Transverse colon (tissue), 4 donors: ENCODE data around the gene WFS1. TPM values are rescaled to one million over a fixed set of nuclear protein-coding genes. Genes with fewer than 3 reads are reported as not detected.

ENCODE experiments used
- DNase-seq: peaks from one replicate; pipeline ENCODE4 v3.0.0-alpha.2; 2019
- H3K27ac ChIP-seq, 4 donors: fragments of 200-600 bp; sonication (generic); 2 replicates each; pipeline ENCODE4 v1.5.1; 2016 to 2018; ENCODE audit warnings: inconsistent platforms in 4 of 4
- H3K27me3 ChIP-seq: fragments of 200-600 bp; sonication (generic); 2 replicates; pipeline ENCODE4 v1.5.1; 2017; ENCODE audit warnings: inconsistent platforms
- H3K36me3 ChIP-seq, 4 donors: fragments of 200-600 bp; sonication (generic); 2 replicates each; pipeline ENCODE4 v1.5.1; 2017 to 2019; ENCODE audit warnings: inconsistent platforms in 4 of 4
- H3K4me1 ChIP-seq, 4 donors: fragments of 200-600 bp; sonication (generic); 2 replicates each; pipeline ENCODE4 v1.5.1; 2017 to 2020; ENCODE audit warnings: inconsistent platforms in 4 of 4
- H3K4me3 ChIP-seq, 4 donors: fragments of 200-600 bp; sonication (generic); 1 replicate in 1 of 4; 2 replicates in 3 of 4; pipeline versions ENCODE4 v1.5.1 to v1.6.1; 2017 to 2019; ENCODE audit warnings: inconsistent platforms in 4 of 4
- H3K9me3 ChIP-seq, 2 donors: fragments of 200-600 bp; sonication (generic); 2 replicates each; pipeline ENCODE4 v1.5.1; 2017 to 2019; ENCODE audit warnings: inconsistent platforms in 2 of 2
- EP300 ChIP-seq: sonication (generic); formaldehyde crosslinking; IDR thresholded peaks from one replicate; pipeline ENCODE4 v1.6.1; 2017; ENCODE audit warnings: antibody characterized with exemption, low read depth
- POLR2A ChIP-seq: fragments of 450-650 bp; IDR thresholded peaks from one replicate; pipeline ENCODE4 v1.6.1; 2016; ENCODE audit warnings: antibody characterized with exemption, mild to moderate bottlenecking, moderate library complexity
- POLR2AphosphoS5 ChIP-seq, 3 donors: sonication (generic); formaldehyde crosslinking; IDR thresholded peaks; one replicate each; pipeline ENCODE4 v1.6.1; 2016; ENCODE audit warnings: antibody characterized with exemption in 3 of 3
- WGBS, 2 donors: methylation state at CpG; one replicate each; pipeline ENCODE4 v1.1.5; 2018; ENCODE audit warnings: low coverage in 1 of 2; 5-methylcytosine and 5-hydroxymethylcytosine counted together
- in situ Hi-C, 4 donors: fragments of 200-750 bp; cut with MboI; loops; one replicate each; pipeline versions ENCODE4 v1.15.0 to v1.15.1; 2017; ENCODE audit warnings: low sequenced_read_pairs in 3 of 4, low pct_ligation_motif_present in 1 of 4, low pct_unique_long_range_greater_than_20kb in 1 of 4
- intact Hi-C: fragments of 100-400 bp; cut with DNase I; formaldehyde crosslinking; loops from one replicate; pipeline ENCODE4 v1.15.1; 2023; ENCODE audit warnings: low total_unique reads
- total RNA-seq, 4 donors: library from RNA; depleted of rRNA; stranded (reverse); fragments of >200 nt; gene quantifications; one replicate each; pipeline ENCODE4 v1.1.0, GENCODE V29; 2016
- TF ChIP-seq, protein P1 (sequence below), 5 experiments: fragments of 200-600 bp in 3 of 5; fragments of 450-650 bp in 2 of 5; sonication (generic) in 3 of 5; IDR thresholded peaks; 1 replicate in 2 of 5; 2 replicates in 3 of 5; pipeline ENCODE4 v1.5.1; 2016 to 2017; ENCODE audit warnings: antibody characterized with exemption in 5 of 5, inconsistent platforms in 3 of 5, mild to moderate bottlenecking in 2 of 5, moderate library complexity in 1 of 5

WFS1 gene
- total RNA-seq, 4 donors from 2014 or later: 11.5 to 23.5 (median 20.8) TPM

DNA sequence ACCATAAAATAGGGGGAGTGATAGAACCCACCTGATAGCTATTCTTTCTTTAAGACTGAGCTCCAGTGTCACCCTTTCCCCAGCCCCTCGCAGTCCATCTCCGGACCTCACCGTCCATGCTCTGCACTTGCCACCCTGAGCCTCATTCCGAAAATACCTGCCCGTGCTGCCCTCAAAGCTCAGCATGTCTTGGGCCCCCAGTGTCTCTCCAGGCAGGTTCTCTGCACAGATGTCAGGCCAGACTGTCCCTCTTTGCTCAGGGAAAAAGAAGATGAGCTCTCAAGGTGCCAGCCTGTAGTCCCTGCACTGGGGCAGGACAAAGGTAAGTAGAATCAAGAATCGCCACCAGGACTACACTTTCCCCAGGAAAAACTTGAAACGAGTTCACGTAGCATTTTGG, 9.8 kb upstream of the WFS1 start:
- Histone ChIP-seq H3K4me3 (no peak overlapping the region), H3K27me3 (peaks cover 13% of the 10 kb centered on the region), H3K9me3 (no peaks in the 10 kb centered on the region), H3K27ac (no peak overlapping the region), H3K4me1 (no peaks in the 10 kb centered on the region), H3K36me3 (no peaks in the 10 kb centered on the region)
- in situ Hi-C loops: loop anchor here in 2 of 4 donors (5.0 to 25.0 kb wide), 2 partner anchors 67 to 302 kb away; no protein-coding TSS in a partner anchor
- intact Hi-C loops: no loop called here
- WGBS, 2 donors: 75 to 89% methylated on average over 5 to 8 of the region's 8 CpGs
- no peak for DNase-seq
- TF ChIP-seq, protein P1, sequence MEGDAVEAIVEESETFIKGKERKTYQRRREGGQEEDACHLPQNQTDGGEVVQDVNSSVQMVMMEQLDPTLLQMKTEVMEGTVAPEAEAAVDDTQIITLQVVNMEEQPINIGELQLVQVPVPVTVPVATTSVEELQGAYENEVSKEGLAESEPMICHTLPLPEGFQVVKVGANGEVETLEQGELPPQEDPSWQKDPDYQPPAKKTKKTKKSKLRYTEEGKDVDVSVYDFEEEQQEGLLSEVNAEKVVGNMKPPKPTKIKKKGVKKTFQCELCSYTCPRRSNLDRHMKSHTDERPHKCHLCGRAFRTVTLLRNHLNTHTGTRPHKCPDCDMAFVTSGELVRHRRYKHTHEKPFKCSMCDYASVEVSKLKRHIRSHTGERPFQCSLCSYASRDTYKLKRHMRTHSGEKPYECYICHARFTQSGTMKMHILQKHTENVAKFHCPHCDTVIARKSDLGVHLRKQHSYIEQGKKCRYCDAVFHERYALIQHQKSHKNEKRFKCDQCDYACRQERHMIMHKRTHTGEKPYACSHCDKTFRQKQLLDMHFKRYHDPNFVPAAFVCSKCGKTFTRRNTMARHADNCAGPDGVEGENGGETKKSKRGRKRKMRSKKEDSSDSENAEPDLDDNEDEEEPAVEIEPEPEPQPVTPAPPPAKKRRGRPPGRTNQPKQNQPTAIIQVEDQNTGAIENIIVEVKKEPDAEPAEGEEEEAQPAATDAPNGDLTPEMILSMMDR (IDR thresholded peaks at IDR 0.05): no peak
- TF ChIP-seq EP300 (no peak), POLR2AphosphoS5 (IDR thresholded peaks at IDR 0.05) (no peak), POLR2A (no peak)

DNA sequence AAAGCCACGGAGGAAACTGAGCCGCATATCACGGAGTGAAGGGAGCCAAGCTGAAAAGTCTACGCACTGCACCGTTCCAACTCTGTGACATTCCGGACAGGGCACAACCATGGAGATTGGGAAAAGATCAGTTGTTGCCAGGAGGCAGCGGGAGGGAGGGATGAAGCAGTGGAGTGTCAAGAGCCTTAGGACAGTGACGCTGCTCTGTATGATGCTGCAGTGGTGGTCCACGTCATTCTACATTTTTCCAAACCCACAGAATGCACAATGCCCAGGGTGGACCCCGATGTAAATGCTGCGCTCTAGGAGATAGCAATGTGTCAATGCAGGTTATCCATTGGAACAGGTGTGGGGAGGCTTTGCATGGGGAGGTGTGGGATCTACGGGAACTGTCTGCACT, 7.5 kb upstream of the WFS1 start:
- Histone ChIP-seq H3K4me1 (no peaks in the 10 kb centered on the region), H3K9me3 (no peaks in the 10 kb centered on the region), H3K36me3 (no peaks in the 10 kb centered on the region), H3K4me3 (no peak overlapping the region), H3K27me3 (peaks cover 13% of the 10 kb centered on the region), H3K27ac (no peak overlapping the region)
- TF ChIP-seq POLR2A: no peak
- TF ChIP-seq, protein P1 (IDR thresholded peaks at IDR 0.05): no peak
- no peak for TF ChIP-seq EP300
- TF ChIP-seq POLR2AphosphoS5 (IDR thresholded peaks at IDR 0.05): no peak
- in situ Hi-C loops: loop anchor here in 1 of 4 donors (25.0 kb wide), 1 partner anchor 300 kb away; no protein-coding TSS in a partner anchor
- DNase-seq: no peak
- intact Hi-C loops: no loop called here
- WGBS, 2 donors: 77 to 81% methylated on average over 4 to 12 of the region's 12 CpGs

DNA sequence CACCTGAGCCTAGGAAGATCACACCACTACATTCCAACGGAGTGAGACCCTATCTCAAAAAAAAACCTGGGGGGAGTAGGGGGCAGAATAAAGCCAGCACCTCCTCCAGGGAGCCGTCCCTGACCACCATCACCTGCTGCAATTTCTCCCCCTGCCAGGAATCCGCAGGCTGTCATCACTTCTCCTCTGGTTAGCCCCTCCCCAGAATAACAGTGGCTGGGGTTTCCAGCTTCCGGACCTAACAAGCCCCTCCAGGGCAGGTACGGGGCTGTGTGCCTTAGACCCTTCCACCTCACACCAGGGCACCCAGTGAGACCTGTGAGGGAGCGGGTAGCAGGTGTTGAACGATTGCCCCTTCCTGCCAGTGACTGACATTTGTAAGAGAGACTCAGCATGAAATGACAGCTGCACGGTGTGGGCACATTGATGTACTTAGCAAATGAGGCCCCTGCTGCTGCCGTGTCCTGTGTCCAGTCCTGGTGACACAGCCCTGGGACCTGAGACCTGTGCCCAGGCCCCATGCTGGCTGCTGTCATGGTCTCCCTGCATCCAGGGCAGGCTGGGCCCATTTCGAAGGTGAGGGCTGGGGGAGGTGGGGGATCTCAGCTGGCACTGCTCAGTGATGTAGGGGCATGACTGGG, 6.7 kb upstream of the WFS1 start:
- in situ Hi-C loops: loop anchor here in 1 of 4 donors (25.0 kb wide), 1 partner anchor 299 kb away; no protein-coding TSS in a partner anchor
- Histone ChIP-seq H3K27me3 (peaks cover 13% of the 10 kb centered on the region), H3K9me3 (no peaks in the 10 kb centered on the region), H3K4me3 (no peak overlapping the region), H3K36me3 (no peaks in the 10 kb centered on the region), H3K4me1 (no peaks in the 10 kb centered on the region), H3K27ac (no peak overlapping the region)
- DNase-seq: no peak
- WGBS, 2 donors: 69% methylated on average over 10 of the region's 10 CpGs; no CpG with 5 or more reads in 1 of the 2 donors
- intact Hi-C loops: no loop called here
- TF ChIP-seq POLR2A (no peak), EP300 (no peak), POLR2AphosphoS5 (IDR thresholded peaks at IDR 0.05) (no peak)
- TF ChIP-seq, protein P1 (IDR thresholded peaks at IDR 0.05): no peak

DNA sequence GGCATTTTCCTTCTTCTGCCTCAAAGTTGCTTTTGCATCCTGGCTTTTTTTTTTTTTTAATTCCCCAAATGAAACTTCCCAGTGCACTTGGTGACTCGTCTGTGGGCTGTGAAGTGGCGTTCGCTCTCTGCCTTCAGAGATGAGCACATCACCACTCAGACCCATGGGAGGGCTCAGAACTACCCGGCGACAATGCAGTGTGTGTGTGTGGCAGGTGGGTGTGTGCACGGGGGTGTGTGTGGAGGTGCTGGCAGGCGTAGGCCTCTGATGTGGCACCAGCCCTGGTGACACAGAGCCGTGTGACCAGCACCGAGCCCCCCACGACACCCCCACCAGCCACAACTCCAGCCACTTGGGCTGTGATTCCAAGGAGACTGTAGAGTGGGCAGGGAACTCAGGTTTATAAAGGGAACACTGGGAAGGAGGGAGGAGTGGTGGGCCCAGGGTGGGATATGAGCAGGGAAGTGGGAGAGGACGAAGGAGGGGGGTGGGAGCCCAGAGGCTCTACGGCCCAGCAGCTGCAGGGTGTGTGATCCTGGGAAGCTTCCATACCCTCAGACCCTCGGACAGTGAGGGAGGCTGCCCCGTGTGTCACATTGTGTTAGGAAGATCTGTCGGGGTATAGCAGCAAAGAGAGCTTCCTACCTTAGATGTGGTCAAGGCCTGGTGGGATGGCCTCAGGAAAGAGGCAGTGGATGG, 6.0 kb upstream of the WFS1 start:
- TF ChIP-seq, protein P1 (IDR thresholded peaks at IDR 0.05): no peak
- no peak for TF ChIP-seq EP300
- no peak for TF ChIP-seq POLR2A
- no peak for TF ChIP-seq POLR2AphosphoS5 (IDR thresholded peaks at IDR 0.05)
- WGBS, 2 donors: 64% methylated on average over 15 of the region's 15 CpGs; no CpG with 5 or more reads in 1 of the 2 donors
- Histone ChIP-seq H3K4me3 (no peak overlapping the region), H3K4me1 (peaks cover 0 to under 1% (median 0%) of the 10 kb centered on the region in 4 donors), H3K36me3 (no peaks in the 10 kb centered on the region), H3K27me3 (peaks cover 13% of the 10 kb centered on the region), H3K27ac (no peak overlapping the region), H3K9me3 (no peaks in the 10 kb centered on the region)
- in situ Hi-C loops (loop anchor here in 1 of 4 donors (25.0 kb wide), 1 partner anchor 299 kb away; no protein-coding TSS in a partner anchor), intact Hi-C loops (no loop called here)
- no peak for DNase-seq
